Activated CD4-positive, alpha-beta T cell treated with anti-CD3 and anti-CD28 coated beads, Interleukin-2, Interleukin-6, amounts not matched to agents 100 ng/mL and 50 ng/mL, durations not matched to agents 16 hours and 8 hours (primary cell): ENCODE measurements around the gene NEK10.

Source experiments
- DNase-seq: peaks from one replicate; pipeline ENCODE4 v3.0.0-alpha.2; 2020

Gene NEK10

GRCh38 chr3:27224197-27224596, 145.0 kb downstream of the NEK10 start:
- DNase-seq, result no peak

GRCh38 chr3:27221264-27221932, 147.8 kb downstream of the NEK10 start:
- DNase-seq, result no peak

GRCh38 chr3:27220166-27220565, 149.0 kb downstream of the NEK10 start:
- no peak for DNase-seq

GRCh38 chr3:27219127-27219845, 149.9 kb downstream of the NEK10 start:
- no peak for DNase-seq

- no peak for DNase-seq
Observed at GRCh38 chr3:27216955-27217552, 152.1 kb downstream of the NEK10 start.

- DNase-seq, result no peak
Observed at GRCh38 chr3:27216295-27216855, 152.8 kb downstream of the NEK10 start.

- no peak for DNase-seq
Observed at GRCh38 chr3:27213450-27213849, 155.7 kb downstream of the NEK10 start.

GRCh38 chr3:27209617-27210264, 159.4 kb downstream of the NEK10 start:
- DNase-seq, result no peak

GRCh38 chr3:27208961-27209616, 160.1 kb downstream of the NEK10 start:
- no peak for DNase-seq

GRCh38 chr3:27202959-27203358, 166.2 kb downstream of the NEK10 start:
- DNase-seq, result no peak

GRCh38 chr3:27201492-27201891, 167.7 kb downstream of the NEK10 start:
- no peak for DNase-seq

GRCh38 chr3:27200721-27201489, 168.3 kb downstream of the NEK10 start:
- DNase-seq, result no peak

GRCh38 chr3:27194861-27195483, 174.2 kb downstream of the NEK10 start:
- no peak for DNase-seq

- no peak for DNase-seq
Observed at GRCh38 chr3:27193056-27193455, 176.1 kb downstream of the NEK10 start.

GRCh38 chr3:27186013-27186412, 183.2 kb downstream of the NEK10 start:
- no peak for DNase-seq

- no peak for DNase-seq
Observed at GRCh38 chr3:27185231-27185989, 183.8 kb downstream of the NEK10 start.

- no peak for DNase-seq
Observed at GRCh38 chr3:27184261-27184660, 184.9 kb downstream of the NEK10 start.

- no peak for DNase-seq
Observed at GRCh38 chr3:27176256-27176655, 192.9 kb downstream of the NEK10 start.

GRCh38 chr3:27174530-27174929, 194.7 kb downstream of the NEK10 start:
- no peak for DNase-seq

- no peak for DNase-seq
Observed at GRCh38 chr3:27171113-27171512, 198.1 kb downstream of the NEK10 start.

- DNase-seq, result no peak
Observed at GRCh38 chr3:27166888-27167287, 202.3 kb downstream of the NEK10 start.
